Thyroid gland (tissue), 4 donors: Measurements from ENCODE around the gene FOXO1. TPM values are rescaled to one million over a fixed set of nuclear protein-coding genes. Genes with fewer than 3 reads are reported as not detected.

Source experiments
- DNase-seq, 2 donors: peaks; one replicate each; pipeline ENCODE4 v3.0.0-alpha.2; 2019
- H3K27ac ChIP-seq, 3 donors: fragments of 200-600 bp; sonication (generic); 1 replicate in 2 of 3; 2 replicates in 1 of 3; pipeline ENCODE4 v1.5.1; 2016 to 2019; ENCODE audit warnings: mild to moderate bottlenecking in 1 of 3, moderate library complexity in 1 of 3
- H3K27me3 ChIP-seq: fragments of 200-600 bp; sonication (generic); one replicate; pipeline ENCODE4 v1.5.1; 2019
- H3K36me3 ChIP-seq, 2 donors: fragments of 200-600 bp; sonication (generic); one replicate each; pipeline ENCODE4 v1.5.1; 2016 to 2019
- H3K4me1 ChIP-seq, 2 donors: fragments of 200-600 bp; sonication (generic); one replicate each; pipeline ENCODE4 v1.5.1; 2017 to 2019
- H3K4me3 ChIP-seq, 3 donors: fragments of 200-600 bp; sonication (generic); replicated peaks in 1 of 3; 1 replicate in 2 of 3; 2 replicates in 1 of 3; pipeline ENCODE4 v1.5.1; 2016; ENCODE audit warnings: mild to moderate bottlenecking in 1 of 3
- H3K9me3 ChIP-seq: fragments of 200-600 bp; sonication (generic); one replicate; pipeline ENCODE4 v1.5.1; 2017
- CTCF ChIP-seq, 6 experiments: fragments of 200-600 bp in 3 of 6; fragments of 450-650 bp in 3 of 6; sonication (generic) in 3 of 6; IDR thresholded peaks; one replicate each; pipeline ENCODE4 v1.5.1; 2016 to 2019; ENCODE audit warnings: antibody characterized with exemption in 6 of 6, mild to moderate bottlenecking in 2 of 6, inconsistent platforms in 1 of 6, moderate library complexity in 1 of 6
- POLR2A ChIP-seq, 2 donors: fragments of 450-650 bp; IDR thresholded peaks; one replicate each; pipeline ENCODE4 v1.6.1; 2017; ENCODE audit warnings: antibody characterized with exemption in 2 of 2, mild to moderate bottlenecking in 2 of 2, moderate library complexity in 1 of 2
- WGBS, 2 donors: methylation state at CpG; one replicate each; pipeline ENCODE4 v1.1.5; 2017; 5-methylcytosine and 5-hydroxymethylcytosine counted together
- intact Hi-C: fragments of 100-400 bp; cut with DNase I; formaldehyde crosslinking; loops from one replicate; pipeline ENCODE4 v1.15.1; 2023
- total RNA-seq, 4 donors: library from RNA; depleted of rRNA; stranded (reverse); fragments of >200 nt; gene quantifications; one replicate each; pipeline ENCODE4 v1.2.3, GENCODE V29; 2016

Gene FOXO1
- total RNA-seq, 4 donors from 2014 or later = 65.2 to 92.9 (median 70.0) TPM

GRCh38 chr13:40626977-40627376, 39.5 kb downstream of the FOXO1 start:
- no peak overlapping the region for H3K4me3 ChIP-seq
- peaks cover 47 to 52% of the 10 kb centered on the region in 2 donors for H3K4me1 ChIP-seq
- no peak overlapping the region for H3K27ac ChIP-seq
- 95 to 96% methylated on average over 1 of the region's 1 CpG for WGBS, 2 donors
- no peak for DNase-seq
- TF ChIP-seq CTCF (IDR thresholded peaks at IDR 0.05) = no peak
- H3K9me3 ChIP-seq = no peaks in the 10 kb centered on the region
- intact Hi-C loops = no loop called here
- H3K27me3 ChIP-seq = no peaks in the 10 kb centered on the region
- H3K36me3 ChIP-seq = no peaks in the 10 kb centered on the region

DNA sequence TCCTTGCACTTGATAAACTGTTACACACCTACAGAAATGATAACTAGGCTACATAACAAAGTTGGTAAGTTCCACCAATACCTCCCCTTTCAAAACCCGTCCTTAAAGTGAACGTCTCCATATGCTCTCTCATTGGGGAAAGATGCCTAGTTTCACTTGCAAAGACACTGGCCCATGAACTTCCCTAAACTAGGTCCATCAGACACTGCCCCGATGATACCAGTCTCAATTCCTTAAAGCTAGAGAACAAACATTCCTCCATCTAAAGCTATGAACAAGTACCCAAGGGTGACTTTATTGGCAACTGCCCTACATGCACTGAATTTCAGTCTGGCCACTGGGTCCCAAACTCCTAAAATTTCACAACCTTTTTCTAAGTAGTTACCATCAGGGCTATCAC, 39.9 kb downstream of the FOXO1 start:
- no peak overlapping the region for H3K27ac ChIP-seq
- no peak overlapping the region for H3K4me3 ChIP-seq
- 79 to 90% methylated on average over 3 of the region's 3 CpGs for WGBS, 2 donors
- no peaks in the 10 kb centered on the region for H3K9me3 ChIP-seq
- no peaks in the 10 kb centered on the region for H3K36me3 ChIP-seq
- peaks cover 48 to 53% of the 10 kb centered on the region in 2 donors for H3K4me1 ChIP-seq
- TF ChIP-seq CTCF (IDR thresholded peaks at IDR 0.05) = no peak
- TF ChIP-seq POLR2A (IDR thresholded peaks at IDR 0.05) = no peak
- H3K27me3 ChIP-seq = no peaks in the 10 kb centered on the region
- DNase-seq = no peak
- intact Hi-C loops = no loop called here

- TF ChIP-seq POLR2A (IDR thresholded peaks at IDR 0.05) (no peak), CTCF (IDR thresholded peaks at IDR 0.05) (no peak)
- no peak for DNase-seq
- H3K27ac ChIP-seq = no peak overlapping the region
- H3K36me3 ChIP-seq = no peaks in the 10 kb centered on the region
- no peaks in the 10 kb centered on the region for H3K9me3 ChIP-seq
- peaks cover 43 to 49% of the 10 kb centered on the region in 2 donors for H3K4me1 ChIP-seq
- intact Hi-C loops = no loop called here
- 28 to 40% methylated on average over 1 of the region's 1 CpG for WGBS, 2 donors
- H3K4me3 ChIP-seq = no peak overlapping the region
- H3K27me3 ChIP-seq = no peaks in the 10 kb centered on the region
Measured at GRCh38 chr13:40624986-40625385, 41.5 kb downstream of the FOXO1 start.

- Histone ChIP-seq H3K4me3 (no peak overlapping the region), H3K27me3 (no peaks in the 10 kb centered on the region), H3K27ac (no peak overlapping the region), H3K4me1 (peaks cover 45 to 48% of the 10 kb centered on the region in 2 donors), H3K9me3 (no peaks in the 10 kb centered on the region), H3K36me3 (no peaks in the 10 kb centered on the region)
- no peak for TF ChIP-seq POLR2A (IDR thresholded peaks at IDR 0.05)
- TF ChIP-seq CTCF (IDR thresholded peaks at IDR 0.05) = no peak
- intact Hi-C loops = no loop called here
- 92 to 95% methylated on average over 1 of the region's 1 CpG for WGBS, 2 donors
- DNase-seq = no peak
Measured at GRCh38 chr13:40624383-40624782, 42.1 kb downstream of the FOXO1 start.

- TF ChIP-seq POLR2A (IDR thresholded peaks at IDR 0.05) (no peak), CTCF (IDR thresholded peaks at IDR 0.05) (no peak)
- no peaks in the 10 kb centered on the region for H3K9me3 ChIP-seq
- 93% methylated on average over 1 of the region's 1 CpG for WGBS, 2 donors
- H3K4me1 ChIP-seq = peaks cover 45 to 60% of the 10 kb centered on the region in 2 donors
- H3K36me3 ChIP-seq = no peaks in the 10 kb centered on the region
- no peak overlapping the region for H3K4me3 ChIP-seq
- H3K27me3 ChIP-seq = no peaks in the 10 kb centered on the region
- intact Hi-C loops = no loop called here
- DNase-seq = no peak
- H3K27ac ChIP-seq = no peak overlapping the region
Measured at GRCh38 chr13:40622761-40623160, 43.7 kb downstream of the FOXO1 start.
